SU-DHL-6 (cell line): ENCODE measurements around the gene FAN1.

Source experiments
- EZH2phosphoT487 ChIP-seq: fragments of 200-600 bp; sonication (generic), shearing (Covaris generic); conservative IDR thresholded peaks from 2 replicates; pipeline ENCODE4 v1.6.1; 2018; ENCODE audit warnings: mild to moderate bottlenecking, antibody characterized with exemption, low read length, moderate library complexity, mixed read lengths
- TF ChIP-seq, protein P1 (sequence below): fragments of 200-600 bp; sonication (generic); IDR thresholded peaks from one replicate; pipeline ENCODE4 v1.5.1; 2017; ENCODE audit warnings: antibody characterized with exemption, mild to moderate bottlenecking, low read length, moderate library complexity; ENCODE audit not compliant: insufficient read depth, poor library complexity, severe bottlenecking

DNA sequence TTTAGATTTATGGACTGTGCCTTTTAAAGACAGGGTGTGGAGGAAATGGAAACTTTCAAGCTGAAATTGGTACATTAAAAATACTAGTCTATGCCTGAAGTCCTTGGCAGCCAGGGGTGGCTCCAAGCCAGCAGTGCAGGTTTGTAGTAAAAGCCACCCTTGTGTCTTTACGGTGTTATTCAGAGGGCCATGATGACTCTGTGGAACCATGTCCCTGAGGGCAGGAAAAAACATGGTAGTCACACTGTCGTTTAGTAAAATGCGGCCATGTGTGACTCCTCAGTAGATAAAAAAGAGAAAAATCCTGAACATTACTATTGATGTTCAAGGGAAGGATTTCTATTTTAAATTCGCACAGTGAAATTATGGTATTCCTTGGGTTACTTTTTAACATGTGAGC, 2.7 kb downstream of the FAN1 start:
- TF ChIP-seq, protein P1, sequence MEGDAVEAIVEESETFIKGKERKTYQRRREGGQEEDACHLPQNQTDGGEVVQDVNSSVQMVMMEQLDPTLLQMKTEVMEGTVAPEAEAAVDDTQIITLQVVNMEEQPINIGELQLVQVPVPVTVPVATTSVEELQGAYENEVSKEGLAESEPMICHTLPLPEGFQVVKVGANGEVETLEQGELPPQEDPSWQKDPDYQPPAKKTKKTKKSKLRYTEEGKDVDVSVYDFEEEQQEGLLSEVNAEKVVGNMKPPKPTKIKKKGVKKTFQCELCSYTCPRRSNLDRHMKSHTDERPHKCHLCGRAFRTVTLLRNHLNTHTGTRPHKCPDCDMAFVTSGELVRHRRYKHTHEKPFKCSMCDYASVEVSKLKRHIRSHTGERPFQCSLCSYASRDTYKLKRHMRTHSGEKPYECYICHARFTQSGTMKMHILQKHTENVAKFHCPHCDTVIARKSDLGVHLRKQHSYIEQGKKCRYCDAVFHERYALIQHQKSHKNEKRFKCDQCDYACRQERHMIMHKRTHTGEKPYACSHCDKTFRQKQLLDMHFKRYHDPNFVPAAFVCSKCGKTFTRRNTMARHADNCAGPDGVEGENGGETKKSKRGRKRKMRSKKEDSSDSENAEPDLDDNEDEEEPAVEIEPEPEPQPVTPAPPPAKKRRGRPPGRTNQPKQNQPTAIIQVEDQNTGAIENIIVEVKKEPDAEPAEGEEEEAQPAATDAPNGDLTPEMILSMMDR = no peak
- TF ChIP-seq EZH2phosphoT487 = no peak
